Inflammatory macrophage (primary cell): Measurements from ENCODE around the gene FTCD.

Source experiments
- DNase-seq, 2 donors: peaks; one replicate each; pipeline ENCODE4 v3.0.0-alpha.2; 2020 to 2022

The FTCD gene

GRCh38 chr21:46091631-46092025, 63.8 kb downstream of the FTCD start:
- DNase-seq: no peak

- DNase-seq: no peak
These were observed 64.3 kb downstream of the FTCD start for GRCh38 chr21:46091118-46091517.

GRCh38 chr21:46089285-46089684, 66.1 kb downstream of the FTCD start:
- DNase-seq: no peak

- no peak for DNase-seq
These were observed 67.2 kb downstream of the FTCD start for GRCh38 chr21:46088189-46088588.

DNA sequence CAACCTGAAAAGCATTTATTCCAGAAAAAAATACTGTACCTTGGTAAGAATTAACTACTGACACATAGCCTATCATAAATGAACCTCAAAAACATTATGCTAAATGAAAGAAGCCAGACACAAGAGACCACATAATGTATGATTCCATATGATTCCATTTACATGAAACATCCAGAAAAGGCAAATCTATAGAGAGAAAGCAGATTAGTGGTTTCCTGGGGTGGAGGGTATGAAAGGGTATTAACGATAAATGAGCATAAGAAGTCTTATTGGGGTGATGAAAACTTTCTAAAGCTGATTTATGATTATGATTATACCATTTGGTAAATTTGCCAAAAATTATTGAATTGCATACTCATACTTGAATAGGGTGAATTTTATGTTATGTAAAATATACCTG, 67.7 kb downstream of the FTCD start:
- DNase-seq: no peak
